GM12878 (cell line): Measurements from ENCODE around the gene DMPK. TPM values are rescaled to one million over a fixed set of nuclear protein-coding genes. Genes with fewer than 3 reads are reported as not detected.

Experiments used
- ATAC-seq: fragments of 200-7000 bp; cut with Tn5 transposase; 3 replicates; pipeline ENCODE4 v1.9.1; 2020; ENCODE audit warnings: mild to moderate bottlenecking, moderate library complexity
- BruUV-seq: library from RNA; stranded (reverse); fragments of 400-500 nt; replicated peaks from 2 replicates; lab custom pipeline; 2021; lab: Mats Ljungman, UMichigan
- CTCF ChIA-PET: fragments of 300-600 bp; sonication (Branson Sonifier 250); formaldehyde crosslinking; extraction: SDS; loops from one replicate; lab custom pipeline; 2021; ENCODE audit warnings: inconsistent platforms; lab: Yijun Ruan, JAX
- POLR2A ChIA-PET: fragments of 350-600 bp; formaldehyde crosslinking; extraction: SDS; loops from one replicate; lab custom pipeline; 2021; ENCODE audit warnings: inconsistent platforms; lab: Charles Lee
- RAD21 ChIA-PET: fragments of 300-600 bp; sonication (Branson Sonifier 250); formaldehyde crosslinking; loops from one replicate; lab custom pipeline; 2023; ENCODE audit warnings: antibody characterized with exemption; ENCODE audit not compliant: unreplicated experiment; lab: Charles Lee
- SMC1A ChIA-PET: fragments of 300-600 bp; sonication (Branson Sonifier 250); formaldehyde crosslinking; loops from one replicate; lab custom pipeline; 2023; ENCODE audit not compliant: unreplicated experiment, uncharacterized antibody; lab: Charles Lee
- DNase-seq: peaks from one replicate; pipeline ENCODE4 v3.0.0-alpha.2; 2011; ENCODE audit warnings: low read depth, low spot score
- FAIRE-seq: peaks from 3 replicates; lab custom pipeline; 2011; peaks lifted over from hg19 to GRCh38; lab: Jason Lieb, UNC
- H2AFZ ChIP-seq: 2 replicates; pipeline ENCODE4 v1.6.0; 2011; ENCODE audit warnings: low read depth, low read length, control low read depth; ENCODE audit not compliant: control insufficient read depth
- H3K27ac ChIP-seq: 2 replicates; pipeline ENCODE4 v1.5.1; 2011; ENCODE audit warnings: control low read depth; ENCODE audit not compliant: control insufficient read depth, insufficient read depth
- H3K27me3 ChIP-seq, 2 experiments: replicated peaks in 1 of 2; 2 replicates each; pipeline versions ENCODE4 v1.6.0 to v1.6.1; 2011; ENCODE audit warnings: low read length in 1 of 2; ENCODE audit not compliant: control insufficient read depth in 2 of 2, insufficient read depth in 2 of 2
- H3K36me3 ChIP-seq, 2 experiments: 2 replicates each; pipeline ENCODE4 v1.5.1; 2011; ENCODE audit warnings: low read length in 1 of 2; ENCODE audit not compliant: control insufficient read depth in 2 of 2, insufficient read depth in 2 of 2
- H3K4me1 ChIP-seq: 2 replicates; pipeline ENCODE4 v1.6.1; 2011; ENCODE audit warnings: mild to moderate bottlenecking, low read length, moderate library complexity, mixed read lengths; ENCODE audit not compliant: control insufficient read depth, insufficient read depth
- H3K4me2 ChIP-seq: 2 replicates; pipeline ENCODE4 v1.6.0; 2011; ENCODE audit warnings: control low read depth; ENCODE audit not compliant: control insufficient read depth, insufficient read depth
- H3K4me3 ChIP-seq: fragments of 200-600 bp; sonication (generic); 2 replicates; pipeline ENCODE4 v1.5.1; 2016
- H3K79me2 ChIP-seq: 2 replicates; pipeline ENCODE4 v1.6.0; 2011; ENCODE audit warnings: low read length; ENCODE audit not compliant: control insufficient read depth, insufficient read depth
- H3K9ac ChIP-seq: 2 replicates; pipeline ENCODE4 v1.8.0; 2011; ENCODE audit warnings: low read length, control low read depth, mixed read lengths; ENCODE audit not compliant: control insufficient read depth, insufficient read depth
- H3K9me3 ChIP-seq: replicated peaks from 3 replicates; pipeline ENCODE4 v1.5.1; 2011; ENCODE audit warnings: mild to moderate bottlenecking, low read length; ENCODE audit not compliant: control insufficient read depth, insufficient read depth
- H4K20me1 ChIP-seq: 2 replicates; pipeline ENCODE4 v1.6.0; 2011; ENCODE audit not compliant: control insufficient read depth, insufficient read depth
- EED ChIP-seq: sonication (generic); IDR thresholded peaks from 2 replicates; pipeline ENCODE4 v1.6.1; 2016; ENCODE audit warnings: antibody characterized with exemption, low read depth
- FOXM1 ChIP-seq: IDR thresholded peaks from 2 replicates; pipeline ENCODE4 v1.6.1; 2012; ENCODE audit warnings: low read depth, mild to moderate bottlenecking, inconsistent platforms, low read length, moderate library complexity
- GATAD2B ChIP-seq: fragments of 450-650 bp; conservative IDR thresholded peaks from 2 replicates; pipeline ENCODE4 v1.6.1; 2017; ENCODE audit warnings: low read depth, mild to moderate bottlenecking, moderate library complexity
- IRF3 ChIP-seq: fragments of 450-650 bp; IDR thresholded peaks from 2 replicates; pipeline ENCODE4 v1.6.1; 2014; ENCODE audit warnings: mild to moderate bottlenecking
- NFIC ChIP-seq: IDR thresholded peaks from 2 replicates; pipeline ENCODE4 v1.6.1; 2012; ENCODE audit warnings: low read depth, mild to moderate bottlenecking, inconsistent platforms, low read length, moderate library complexity
- NFYA ChIP-seq: IDR thresholded peaks from 2 replicates; pipeline ENCODE4 v1.6.1; 2011; ENCODE audit warnings: low read depth, mild to moderate bottlenecking, low read length, improper control_type of control experiment, borderline replicate concordance
- POU2F2 ChIP-seq: IDR thresholded peaks from 3 replicates; pipeline ENCODE4 v1.6.1; 2011; ENCODE audit warnings: low read depth, mild to moderate bottlenecking, low read length, borderline replicate concordance
- RELA ChIP-seq: fragments of 450-650 bp; IDR thresholded peaks from 2 replicates; pipeline ENCODE4 v1.8.0; 2014; ENCODE audit warnings: borderline replicate concordance; ENCODE audit not compliant: partially characterized antibody
- TAF1 ChIP-seq: IDR thresholded peaks from 2 replicates; pipeline ENCODE4 v1.6.1; 2011; ENCODE audit warnings: mild to moderate bottlenecking, low read depth, low read length, borderline replicate concordance
- WGBS: methylation state at CpG from one replicate; pipeline ENCODE4 v1.1.6; 2016; ENCODE audit warnings: low lambda C conversion rate; ENCODE audit not compliant: insufficient replicate concordance, insufficient coverage; ENCODE audit errors: missing lambda C conversion rate; 5-methylcytosine and 5-hydroxymethylcytosine counted together
- in situ Hi-C: fragments of 300-500 bp; cut with MboI; formaldehyde crosslinking; loops from 9 replicates; pipeline ENCODE4 v1.14.3; 2018; ENCODE audit warnings: mixed read lengths
- intact Hi-C: fragments of 100-400 bp; cut with micrococcal nuclease; formaldehyde crosslinking; loops from one replicate; pipeline ENCODE4 v1.14.2; 2022; ENCODE audit not compliant: unreplicated experiment
- polyA plus RNA-seq, 11 experiments: library from polyadenylated mRNA; depleted of rRNA in 4 of 11; unstranded in 6 of 11; stranded (reverse) in 5 of 11; fragments of >200 nt; fragmentation: Nextera tagmentation in 4 of 11; fragmentation: Illumina TruSeq in 1 of 11; extraction: Ambion mirVana in 4 of 11; extraction: Trizol in 1 of 11; gene quantifications; 1 replicate in 1 of 11; 2 replicates in 10 of 11; pipeline versions ENCODE4 v1.2.1 to v1.2.3, GENCODE V29; 2011 to 2016; ENCODE audit warnings: inconsistent platforms in 2 of 11, missing spikeins in 2 of 11, low read depth in 1 of 11
- total RNA-seq, 4 experiments: library from RNA; depleted of rRNA in 3 of 4; stranded (reverse); fragments of >200 nt in 3 of 4; fragmentation: Illumina TruSeq in 1 of 4; extraction: Trizol in 1 of 4; gene quantifications; 2 replicates each; pipeline versions ENCODE4 v1.2.1 to v1.2.3, GENCODE V29; 2013 to 2021
- TF ChIP-seq, protein P1 (sequence below): IDR thresholded peaks from 2 replicates; pipeline ENCODE4 v1.6.1; 2012; ENCODE audit warnings: low read depth, low read length, improper control_type of control experiment
- TF ChIP-seq, protein P2 (sequence below): fragments of 450-650 bp; formaldehyde crosslinking; IDR thresholded peaks from 2 replicates; pipeline ENCODE4 v1.4.0; 2020; ENCODE audit warnings: mild to moderate bottlenecking, moderate library complexity

Gene DMPK
- total and polyA plus RNA-seq, 10 of the 15 experiments (the other 5 are each of a cell fraction or from before 2014, with no cell fraction given), result 0.60 to 33.6 (median 5.2) TPM

GRCh38 chr19:45804959-45805230, 22.6 kb upstream of the DMPK start:
- no peak overlapping the region for H3K4me2 ChIP-seq
- no peak for TF ChIP-seq IRF3
- TF ChIP-seq RELA, result no peak
- TF ChIP-seq, protein P1, sequence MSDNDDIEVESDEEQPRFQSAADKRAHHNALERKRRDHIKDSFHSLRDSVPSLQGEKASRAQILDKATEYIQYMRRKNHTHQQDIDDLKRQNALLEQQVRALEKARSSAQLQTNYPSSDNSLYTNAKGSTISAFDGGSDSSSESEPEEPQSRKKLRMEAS, result no peak
- no peak for TF ChIP-seq EED
- TF ChIP-seq, protein P2, sequence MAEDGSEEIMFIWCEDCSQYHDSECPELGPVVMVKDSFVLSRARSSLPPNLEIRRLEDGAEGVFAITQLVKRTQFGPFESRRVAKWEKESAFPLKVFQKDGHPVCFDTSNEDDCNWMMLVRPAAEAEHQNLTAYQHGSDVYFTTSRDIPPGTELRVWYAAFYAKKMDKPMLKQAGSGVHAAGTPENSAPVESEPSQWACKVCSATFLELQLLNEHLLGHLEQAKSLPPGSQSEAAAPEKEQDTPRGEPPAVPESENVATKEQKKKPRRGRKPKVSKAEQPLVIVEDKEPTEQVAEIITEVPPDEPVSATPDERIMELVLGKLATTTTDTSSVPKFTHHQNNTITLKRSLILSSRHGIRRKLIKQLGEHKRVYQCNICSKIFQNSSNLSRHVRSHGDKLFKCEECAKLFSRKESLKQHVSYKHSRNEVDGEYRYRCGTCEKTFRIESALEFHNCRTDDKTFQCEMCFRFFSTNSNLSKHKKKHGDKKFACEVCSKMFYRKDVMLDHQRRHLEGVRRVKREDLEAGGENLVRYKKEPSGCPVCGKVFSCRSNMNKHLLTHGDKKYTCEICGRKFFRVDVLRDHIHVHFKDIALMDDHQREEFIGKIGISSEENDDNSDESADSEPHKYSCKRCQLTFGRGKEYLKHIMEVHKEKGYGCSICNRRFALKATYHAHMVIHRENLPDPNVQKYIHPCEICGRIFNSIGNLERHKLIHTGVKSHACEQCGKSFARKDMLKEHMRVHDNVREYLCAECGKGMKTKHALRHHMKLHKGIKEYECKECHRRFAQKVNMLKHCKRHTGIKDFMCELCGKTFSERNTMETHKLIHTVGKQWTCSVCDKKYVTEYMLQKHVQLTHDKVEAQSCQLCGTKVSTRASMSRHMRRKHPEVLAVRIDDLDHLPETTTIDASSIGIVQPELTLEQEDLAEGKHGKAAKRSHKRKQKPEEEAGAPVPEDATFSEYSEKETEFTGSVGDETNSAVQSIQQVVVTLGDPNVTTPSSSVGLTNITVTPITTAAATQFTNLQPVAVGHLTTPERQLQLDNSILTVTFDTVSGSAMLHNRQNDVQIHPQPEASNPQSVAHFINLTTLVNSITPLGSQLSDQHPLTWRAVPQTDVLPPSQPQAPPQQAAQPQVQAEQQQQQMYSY, result no peak
- no peak for TF ChIP-seq FOXM1
- no peak for TF ChIP-seq TAF1
- TF ChIP-seq POU2F2, result no peak
- TF ChIP-seq NFYA, result no peak
- TF ChIP-seq NFIC, result no peak
- TF ChIP-seq GATAD2B, result no peak
- no peak for ATAC-seq
- DNase-seq, result no peak
- ChIA-PET CTCF (interaction anchor here (1.2 kb wide), 1 partner anchor 34 kb away, joined by 5 read pairs; no protein-coding TSS in a partner anchor), POLR2A (no interaction called here), SMC1A (no interaction called here), RAD21 (no interaction called here)
- in situ Hi-C loops (no loop called here), intact Hi-C loops (no loop called here)
- no peaks in the 10 kb centered on the region for H4K20me1 ChIP-seq
- H3K9ac ChIP-seq, result no peak overlapping the region
- no peaks in the 10 kb centered on the region for H3K9me3 ChIP-seq
- no peaks in the 10 kb centered on the region for H3K27me3 ChIP-seq
- no peak overlapping the region for H2AFZ ChIP-seq
- peaks cover 10% of the 10 kb centered on the region for H3K4me1 ChIP-seq
- H3K4me3 ChIP-seq, result no peak overlapping the region
- no TSS peak for BruUV-seq
- 79% methylated on average over 8 of the region's 8 CpGs for WGBS
- H3K36me3 ChIP-seq, result no peaks in the 10 kb centered on the region
- no peak overlapping the region for H3K27ac ChIP-seq
- no peaks in the 10 kb centered on the region for H3K79me2 ChIP-seq
- no peak for FAIRE-seq
